OCI-LY7 (cell line): Measurements from ENCODE around the gene CATSPERE. TPM values are rescaled to one million over a fixed set of nuclear protein-coding genes. Genes with fewer than 3 reads are reported as not detected.
A peak's percentile ranks its signal among the peaks of the same experiment; 100 is the strongest.

Experiments
- BruUV-seq: library from RNA; stranded (reverse); fragments of 400-500 nt; replicated peaks from 2 replicates; lab custom pipeline; 2021; lab: Mats Ljungman, UMichigan
- CTCF ChIA-PET: fragments of 300-600 bp; sonication (Branson Sonifier 250); formaldehyde crosslinking; loops from one replicate; lab custom pipeline; 2022; ENCODE audit warnings: antibody characterized with exemption; ENCODE audit not compliant: unreplicated experiment; lab: Charles Lee
- POLR2A ChIA-PET: fragments of 300-600 bp; sonication (Branson Sonifier 250); formaldehyde crosslinking; loops from one replicate; lab custom pipeline; 2022; ENCODE audit warnings: antibody characterized with exemption; lab: Charles Lee
- DNase-seq: peaks from one replicate; pipeline ENCODE4 v3.0.0-alpha.2; 2015; ENCODE audit warnings: low spot score
- H2AFZ ChIP-seq: fragments of 200-600 bp; sonication (generic), shearing (Covaris generic); 2 replicates; pipeline ENCODE4 v1.6.1; 2014; ENCODE audit warnings: mild to moderate bottlenecking, antibody characterized with exemption, low read length, moderate library complexity
- H3K27ac ChIP-seq: fragments of 200-600 bp; sonication (generic); 2 replicates; pipeline ENCODE4 v1.5.1; 2014; ENCODE audit warnings: mixed run types, low read depth, mild to moderate bottlenecking, moderate library complexity, low read length, inconsistent platforms; ENCODE audit not compliant: poor library complexity, severe bottlenecking
- H3K36me3 ChIP-seq: fragments of 200-600 bp; sonication (generic); 2 replicates; pipeline ENCODE4 v1.6.1; 2014; ENCODE audit warnings: mild to moderate bottlenecking, antibody characterized with exemption, low read length, moderate library complexity, mixed read lengths; ENCODE audit not compliant: insufficient read depth
- H3K4me1 ChIP-seq: fragments of 200-600 bp; sonication (generic); 2 replicates; pipeline ENCODE4 v1.5.1; 2014; ENCODE audit warnings: mild to moderate bottlenecking, low read length; ENCODE audit not compliant: insufficient read depth, poor library complexity, severe bottlenecking
- H3K4me2 ChIP-seq: fragments of 200-600 bp; sonication (generic); 2 replicates; pipeline ENCODE4 v1.6.1; 2014; ENCODE audit warnings: mild to moderate bottlenecking, low read length
- H3K4me3 ChIP-seq: fragments of 200-600 bp; sonication (generic); 2 replicates; pipeline ENCODE4 v1.5.1; 2014; ENCODE audit warnings: mild to moderate bottlenecking, low read depth, low read length; ENCODE audit not compliant: poor library complexity, severe bottlenecking
- H3K79me2 ChIP-seq: fragments of 200-600 bp; sonication (generic); 2 replicates; pipeline ENCODE4 v1.6.1; 2016; ENCODE audit warnings: low read depth, mild to moderate bottlenecking, low read length, moderate library complexity, mixed read lengths; ENCODE audit not compliant: insufficient read depth
- H3K9me2 ChIP-seq: fragments of 200-600 bp; sonication (generic); 2 replicates; pipeline ENCODE4 v1.6.1; 2016; ENCODE audit warnings: mild to moderate bottlenecking, low read length, mixed read lengths; ENCODE audit not compliant: insufficient read depth
- H3K9me3 ChIP-seq: fragments of 200-600 bp; sonication (generic); 2 replicates; pipeline ENCODE4 v1.6.1; 2014; ENCODE audit warnings: mild to moderate bottlenecking, mixed run types, low read length, mixed read lengths
- H4K20me1 ChIP-seq: fragments of 200-600 bp; sonication (generic); 2 replicates; pipeline ENCODE4 v1.6.1; 2014; ENCODE audit warnings: mild to moderate bottlenecking, antibody characterized with exemption, low read length, moderate library complexity, mixed read lengths; ENCODE audit not compliant: insufficient read depth
- CTCF ChIP-seq: fragments of 200-600 bp; sonication (generic); conservative IDR thresholded peaks from 2 replicates; pipeline ENCODE4 v1.5.1; 2014; ENCODE audit warnings: mild to moderate bottlenecking, antibody characterized with exemption, low read length, moderate library complexity, mixed read lengths
- EZH2phosphoT487 ChIP-seq: fragments of 200-600 bp; sonication (generic); IDR thresholded peaks from 2 replicates; pipeline ENCODE4 v1.6.1; 2018; ENCODE audit warnings: low read depth, borderline replicate concordance, mild to moderate bottlenecking, mixed run types, antibody characterized with exemption, low read length, moderate library complexity, mixed read lengths
- intact Hi-C: fragments of 100-400 bp; cut with micrococcal nuclease; formaldehyde crosslinking; loops from one replicate; pipeline ENCODE4 v1.10.0; 2022; ENCODE audit not compliant: unreplicated experiment
- total RNA-seq, 2 experiments: library from RNA; depleted of rRNA in 1 of 2; stranded (reverse); fragments of >200 nt in 1 of 2; shearing (Covaris generic) in 1 of 2; gene quantifications; 2 replicates each; pipeline ENCODE4 v1.2.3, GENCODE V29; 2014 to 2022

Gene CATSPERE
- total RNA-seq, 2 experiments from 2014 or later: 0.41 to 1.1 TPM

DNA sequence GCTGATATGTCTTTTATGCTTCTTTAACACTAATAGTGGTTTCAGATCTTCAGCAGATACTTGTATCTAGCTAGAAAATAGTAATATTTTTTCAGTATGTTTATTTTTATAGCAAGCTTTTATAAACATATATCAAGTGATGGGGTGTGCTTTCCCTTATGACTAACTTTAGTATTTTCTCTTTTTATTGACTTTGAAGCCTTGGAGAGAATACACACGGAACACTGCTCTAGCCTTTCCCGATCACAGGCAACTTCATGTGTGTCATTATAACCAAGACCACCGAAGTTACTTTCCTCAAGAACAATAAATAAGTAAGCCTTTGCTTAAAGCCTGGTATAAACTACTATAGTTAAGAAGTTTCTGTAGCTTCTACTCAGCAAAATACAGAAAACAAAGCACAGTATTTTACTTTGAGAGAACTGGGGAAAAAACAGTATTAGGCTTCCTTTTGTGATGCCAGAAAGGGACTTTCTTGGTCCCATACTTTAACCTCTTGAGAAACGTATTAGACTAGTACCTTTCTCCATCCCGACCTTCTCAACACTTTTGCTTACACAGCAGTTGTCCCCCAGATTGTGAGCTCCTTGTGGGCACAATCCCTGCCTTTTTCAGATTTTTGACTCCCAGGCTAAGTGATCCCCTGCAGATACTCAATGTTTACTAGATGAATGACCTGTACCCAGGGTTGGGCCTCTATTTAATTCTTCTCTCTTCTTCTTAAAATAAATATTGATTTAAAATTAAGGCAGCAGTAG is 12.6 kb upstream of the CATSPERE start:
- H3K4me3 ChIP-seq: peak overlapping the region; percentile 17
- intact Hi-C loops: no loop called here

DNA sequence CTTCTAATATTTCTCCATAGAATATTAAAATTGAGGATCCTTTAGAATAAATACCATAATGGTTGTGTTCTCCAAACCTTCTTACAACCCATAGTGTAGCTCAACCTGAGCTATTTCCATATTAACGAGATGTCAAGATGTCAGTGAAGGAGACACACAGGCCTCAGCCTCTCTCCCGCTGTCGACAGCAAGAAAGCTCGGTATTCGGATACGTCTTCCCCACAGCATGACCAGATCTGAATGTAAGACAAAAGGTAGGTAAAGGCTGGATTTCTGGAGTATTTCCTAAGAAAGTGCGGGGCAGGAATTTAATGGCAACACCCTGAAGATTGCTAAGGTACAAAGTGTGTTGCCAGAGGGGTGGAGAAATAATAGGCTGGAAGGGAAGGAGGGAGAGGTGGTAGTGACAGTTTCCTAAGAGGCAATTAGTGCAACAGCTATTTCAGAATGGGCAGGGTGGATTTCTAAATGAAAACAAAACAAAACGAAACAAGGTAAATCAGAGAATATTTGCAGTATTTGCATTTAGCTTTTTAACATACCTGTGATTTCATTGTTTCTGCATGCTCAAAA is 11.1 kb upstream of the CATSPERE start:
- intact Hi-C loops: loop anchor here (5.0 to 10.0 kb wide), 3 partner anchors 155 to 522 kb away; no protein-coding TSS in a partner anchor
- no peak for DNase-seq
- TF ChIP-seq CTCF: no peak
- no peak for TF ChIP-seq EZH2phosphoT487
- peak overlapping the region; percentile 98 for H3K4me3 ChIP-seq
- H3K9me3 ChIP-seq: peaks cover 14% of the 10 kb centered on the region; the same call in 1 of the 2 replicates
- H3K9me2 ChIP-seq: no peaks in the 10 kb centered on the region
- POLR2A ChIA-PET: interaction anchor here (0.7 to 2.8 kb wide), 5 partner anchors 8 to 248 kb away, joined by 3 to 11 read pairs (median 4); no protein-coding TSS in a partner anchor
- no TSS peak for BruUV-seq
- H3K4me1 ChIP-seq: peaks cover 42% of the 10 kb centered on the region
- H3K4me2 ChIP-seq: peak overlapping the region; percentile 92
- peak overlapping the region; percentile 85 for H3K27ac ChIP-seq
- CTCF ChIA-PET: no interaction called here
- peaks cover 63% of the 10 kb centered on the region for H3K79me2 ChIP-seq
- peaks cover 27% of the 10 kb centered on the region for H4K20me1 ChIP-seq
- H2AFZ ChIP-seq: peak overlapping the region; percentile 52; the same call in 1 of the 2 replicates
- H3K36me3 ChIP-seq: peaks cover 51% of the 10 kb centered on the region

More for the DNA sequence above, 12.6 kb upstream of the CATSPERE start:
- peaks cover 77% of the 10 kb centered on the region for H3K79me2 ChIP-seq
- peaks cover 64% of the 10 kb centered on the region for H3K36me3 ChIP-seq
- H3K4me2 ChIP-seq: peak overlapping the region; percentile 92
- POLR2A ChIA-PET: interaction anchor here (0.5 to 2.8 kb wide), 5 partner anchors 10 to 430 kb away, joined by 3 to 11 read pairs (median 3); no protein-coding TSS in a partner anchor
- TF ChIP-seq EZH2phosphoT487 (no peak), CTCF (no peak)
- no peak for DNase-seq
- CTCF ChIA-PET: no interaction called here
- peaks cover 11% of the 10 kb centered on the region; the same call in 1 of the 2 replicates for H3K9me3 ChIP-seq
- H2AFZ ChIP-seq: no peak overlapping the region
- H3K4me1 ChIP-seq: peaks cover 42% of the 10 kb centered on the region
- H3K9me2 ChIP-seq: no peaks in the 10 kb centered on the region
- H4K20me1 ChIP-seq: peaks cover 27% of the 10 kb centered on the region
- no peak overlapping the region for H3K27ac ChIP-seq
- no TSS peak for BruUV-seq
